GM19025 (cell line): ENCODE data around the gene CDH11.

Experiments used
- ATAC-seq: cut with Tn5 transposase; IDR thresholded peaks from one replicate; pipeline ENCODE4 v1.9.1; 2021; ENCODE audit warnings: mild to moderate bottlenecking, low read depth, moderate library complexity; ENCODE audit not compliant: unreplicated experiment

Gene CDH11

DNA sequence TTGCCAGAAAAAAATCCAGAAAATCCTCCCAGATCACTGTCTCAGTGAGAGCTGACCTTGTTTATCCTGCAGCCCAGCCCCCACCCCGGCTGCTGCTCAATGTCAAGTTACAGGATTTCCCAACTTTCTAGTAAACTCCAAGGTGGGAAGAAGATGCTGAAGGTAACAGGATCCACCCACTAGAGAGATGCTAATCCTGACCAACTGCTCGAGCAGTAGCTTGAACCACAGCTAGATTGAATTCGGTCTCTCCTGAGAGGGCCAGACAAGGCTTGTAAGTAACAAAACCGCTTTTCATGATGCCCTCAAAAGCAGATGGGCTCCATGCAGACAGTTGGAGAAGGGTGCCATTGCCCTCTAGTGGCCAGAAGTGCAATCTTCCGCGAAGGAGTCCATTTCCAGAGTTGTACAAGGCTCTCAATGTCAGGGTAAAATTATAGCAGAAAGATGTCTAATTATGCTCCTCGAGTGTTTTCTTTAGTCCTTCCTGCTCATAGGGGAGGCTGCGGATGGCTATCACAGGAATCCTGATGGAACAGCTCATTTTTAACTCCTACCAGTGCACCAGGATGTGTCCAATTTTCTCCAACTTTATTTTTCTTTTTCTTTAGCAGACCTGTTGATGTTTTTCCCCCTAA lies 3.9 kb downstream of the CDH11 start:
- ATAC-seq = no peak

DNA sequence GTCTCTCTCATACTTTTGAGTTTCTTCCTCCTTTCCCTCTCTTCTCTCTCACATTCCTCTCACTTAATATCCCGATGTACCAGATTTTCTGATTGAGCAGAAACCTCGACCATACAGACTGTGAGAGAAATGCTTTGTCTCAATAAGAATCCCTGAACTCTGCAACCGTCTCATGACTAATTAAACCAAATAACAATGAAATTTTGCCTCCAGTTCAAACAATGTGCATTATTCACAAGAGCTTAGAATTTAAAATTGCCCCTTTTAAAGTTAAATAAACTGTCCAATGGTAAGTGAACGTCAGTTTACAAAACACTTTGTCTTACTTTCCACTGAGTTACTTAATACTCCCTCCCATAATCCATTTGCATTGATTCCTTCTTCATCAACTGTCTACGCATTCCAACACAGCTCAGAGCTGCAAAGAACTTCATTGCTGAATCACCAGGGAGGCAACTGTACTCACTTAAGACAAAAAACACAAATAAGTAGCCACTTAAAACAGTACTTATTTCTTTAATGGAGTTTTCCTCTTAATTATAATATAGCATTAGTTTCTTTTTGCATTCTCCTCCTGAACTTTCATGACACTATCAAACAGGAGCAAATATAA lies 4.9 kb downstream of the CDH11 start:
- no peak for ATAC-seq

DNA sequence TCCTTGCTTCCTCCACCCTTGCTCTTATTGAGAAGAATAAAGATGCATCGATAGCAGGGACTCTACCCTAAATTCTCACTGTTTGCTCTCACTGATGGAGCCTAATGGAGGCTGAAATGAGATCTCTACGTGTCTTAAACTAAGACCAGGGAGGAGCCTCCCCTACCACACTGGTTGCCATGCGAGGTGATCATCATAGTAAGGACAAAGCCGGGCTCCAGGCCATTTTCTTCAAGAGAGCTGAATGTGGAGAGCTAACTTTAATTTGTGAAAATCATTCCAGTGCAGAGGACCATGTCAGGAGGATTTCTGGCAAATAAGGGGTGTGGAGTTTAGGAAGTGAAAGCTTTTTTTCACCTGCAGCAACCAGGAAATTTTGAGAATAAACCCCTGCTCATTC lies 5.6 kb downstream of the CDH11 start:
- ATAC-seq = no peak

DNA sequence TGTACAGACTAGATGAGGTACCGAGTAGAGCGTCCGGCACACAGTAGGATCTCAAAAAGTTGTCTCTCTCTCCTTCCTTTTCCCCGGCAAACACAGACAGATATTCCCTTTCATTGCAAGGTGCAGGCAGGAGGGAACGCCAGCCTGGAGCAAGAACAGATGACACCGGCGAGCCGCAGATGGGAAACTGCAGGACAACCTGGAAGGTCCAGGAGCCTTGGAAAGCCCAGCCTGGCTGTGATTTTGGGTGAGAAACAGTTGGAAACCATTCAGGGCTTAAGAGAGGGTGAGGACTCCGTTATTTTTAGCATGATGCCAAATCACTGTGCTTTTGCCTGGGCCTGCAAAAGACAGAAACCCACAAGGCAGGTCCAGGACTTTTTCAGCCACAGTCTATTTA lies 7.3 kb downstream of the CDH11 start:
- ATAC-seq = no peak

DNA sequence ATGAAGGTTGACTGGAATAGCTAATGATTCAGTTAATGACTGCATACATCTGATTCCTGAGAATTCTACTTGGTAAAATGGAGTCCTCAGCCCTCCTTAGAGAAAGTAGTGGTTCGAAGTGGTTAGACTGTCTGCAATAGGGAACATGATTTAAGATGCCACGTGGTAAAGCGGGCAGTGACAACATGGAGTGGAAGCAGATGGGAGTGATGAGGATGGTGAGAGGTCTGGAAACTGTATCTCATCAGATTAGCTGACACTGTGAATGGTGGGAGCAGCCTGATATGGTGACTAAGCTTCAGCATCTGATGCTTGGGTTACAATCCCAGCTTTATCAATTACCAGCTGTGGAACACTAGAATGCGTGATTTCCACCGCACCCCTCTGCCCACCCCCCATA lies 8.4 kb downstream of the CDH11 start:
- ATAC-seq = no peak

DNA sequence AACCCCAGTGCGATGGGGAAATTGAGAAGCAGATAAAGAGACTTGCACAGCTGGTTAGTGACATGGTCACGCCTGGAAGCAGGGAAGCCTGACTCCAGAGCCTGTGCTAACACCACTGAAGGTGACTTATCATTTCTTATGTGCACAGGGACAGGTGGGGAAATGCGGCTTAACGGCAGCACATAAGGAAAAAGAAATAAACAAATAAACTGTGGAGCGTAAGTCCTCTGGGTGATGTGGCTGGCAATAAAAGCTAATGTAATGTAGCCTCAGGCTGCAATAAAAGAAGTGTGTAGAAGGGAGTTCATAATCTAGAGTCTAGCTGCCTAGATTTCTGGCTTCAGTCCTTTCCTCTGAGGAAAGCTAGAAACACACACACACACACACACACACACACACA lies 10.6 kb downstream of the CDH11 start:
- no peak for ATAC-seq

DNA sequence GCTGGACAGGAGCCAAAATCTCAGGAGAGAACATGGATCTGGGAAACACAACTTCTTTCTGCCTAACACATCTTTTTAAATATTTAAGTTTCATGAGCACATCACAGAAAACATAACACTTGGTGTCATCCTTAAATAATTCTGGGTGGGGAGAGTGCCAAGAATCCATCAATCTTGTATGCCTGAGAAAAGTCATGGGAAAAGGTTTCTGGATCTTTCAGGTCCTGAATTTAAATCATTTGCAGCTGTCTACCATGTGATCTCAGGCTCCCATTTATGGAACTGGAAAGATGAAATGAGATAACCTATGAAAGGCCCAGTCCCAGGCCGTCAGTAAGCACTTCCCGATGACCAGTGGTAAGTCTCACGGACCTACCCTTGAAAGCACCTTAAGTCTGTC lies 15.1 kb downstream of the CDH11 start:
- ATAC-seq = no peak

DNA sequence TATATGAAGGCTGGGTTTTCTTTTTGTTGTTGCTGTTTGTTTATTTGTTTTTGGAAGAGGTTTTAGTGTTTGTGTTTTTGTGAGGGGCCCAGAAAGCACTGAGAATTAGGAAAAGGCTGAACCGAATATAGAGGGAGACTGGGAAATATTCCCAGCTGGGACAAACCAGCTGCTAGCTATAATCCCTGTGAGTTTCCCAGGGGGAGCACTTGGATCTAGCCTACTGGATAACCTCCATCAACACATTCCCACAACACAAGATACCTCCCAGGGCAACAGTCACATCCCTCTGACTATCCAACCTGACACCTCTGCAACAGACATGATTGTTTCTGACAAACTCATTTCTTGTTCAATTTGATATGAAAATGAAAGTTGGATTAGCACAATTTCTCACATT lies 16.7 kb downstream of the CDH11 start:
- ATAC-seq = no peak

DNA sequence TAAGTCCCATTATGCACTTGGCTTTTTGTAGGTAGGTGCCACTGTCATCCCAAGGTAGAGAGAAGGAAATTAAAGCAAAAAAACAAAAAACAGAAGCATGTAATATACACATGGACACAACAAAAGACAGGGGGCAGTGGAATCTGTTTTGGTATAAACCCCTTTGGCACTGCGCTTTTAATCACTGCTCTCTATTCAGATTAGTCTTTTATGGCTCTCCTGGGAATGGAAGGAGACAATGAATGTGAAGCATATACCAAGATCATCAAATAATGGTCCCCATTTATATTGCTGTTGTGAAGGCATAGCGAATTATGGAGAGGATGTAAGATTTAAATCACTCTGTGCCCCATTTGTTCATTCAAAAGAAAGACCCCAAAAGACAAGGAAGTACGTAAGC lies 17.4 kb downstream of the CDH11 start:
- ATAC-seq = no peak

DNA sequence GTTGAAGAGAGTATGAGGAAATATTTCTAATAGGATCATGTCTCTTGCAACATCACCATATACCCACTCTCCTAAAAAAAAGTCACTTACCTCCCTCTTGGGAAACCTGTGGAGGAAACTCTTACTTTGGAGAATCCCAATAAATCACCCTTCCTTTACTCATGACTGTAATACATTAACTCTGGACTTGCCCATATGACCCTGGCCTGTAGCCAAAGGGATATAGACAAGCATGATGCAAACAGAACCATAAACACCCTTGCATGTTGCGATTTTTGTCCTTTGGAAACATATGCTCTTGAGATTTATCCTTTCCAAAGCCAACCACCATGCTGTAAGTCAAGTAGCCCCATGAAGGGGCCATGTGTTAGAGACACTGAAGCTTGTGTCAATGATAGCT lies 19.5 kb downstream of the CDH11 start:
- ATAC-seq = no peak

DNA sequence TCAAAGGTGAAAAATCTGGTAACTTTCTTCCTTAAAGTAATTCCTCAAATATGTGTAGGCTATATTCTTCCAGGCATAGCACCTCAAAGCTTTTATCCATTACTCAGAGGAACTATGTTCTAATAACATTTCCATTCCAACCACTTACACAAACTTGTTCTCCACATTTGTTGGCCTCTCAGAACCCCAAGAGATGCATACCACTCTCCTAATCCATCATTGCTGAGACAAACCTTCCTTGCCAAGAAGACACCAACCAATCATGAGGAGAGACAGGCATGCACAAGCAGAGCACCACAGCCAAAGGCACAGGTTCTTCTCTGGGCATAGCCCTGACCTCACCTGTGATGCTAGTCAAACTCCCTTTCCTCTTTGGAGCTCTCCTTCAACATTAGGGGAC lies 20.9 kb downstream of the CDH11 start:
- no peak for ATAC-seq

DNA sequence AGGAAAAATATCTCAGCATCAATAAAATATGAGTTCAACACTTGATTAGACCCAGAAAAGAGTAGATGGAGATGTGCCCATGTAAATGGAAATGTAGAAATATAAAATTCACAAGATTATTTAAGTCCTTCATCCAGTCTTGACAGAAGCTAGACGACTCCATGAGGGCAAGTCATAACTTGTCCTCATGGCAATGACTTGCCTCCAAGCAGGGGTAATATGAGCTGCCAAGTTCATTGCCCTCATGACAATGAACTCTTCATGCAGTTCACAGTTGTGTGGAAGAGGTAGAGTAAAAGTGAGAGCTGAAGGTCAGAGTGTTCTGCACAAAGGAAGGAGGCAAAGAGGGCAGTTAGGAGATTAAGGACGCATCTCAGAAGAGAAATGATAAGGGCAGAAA lies 22.3 kb downstream of the CDH11 start:
- ATAC-seq = no peak

DNA sequence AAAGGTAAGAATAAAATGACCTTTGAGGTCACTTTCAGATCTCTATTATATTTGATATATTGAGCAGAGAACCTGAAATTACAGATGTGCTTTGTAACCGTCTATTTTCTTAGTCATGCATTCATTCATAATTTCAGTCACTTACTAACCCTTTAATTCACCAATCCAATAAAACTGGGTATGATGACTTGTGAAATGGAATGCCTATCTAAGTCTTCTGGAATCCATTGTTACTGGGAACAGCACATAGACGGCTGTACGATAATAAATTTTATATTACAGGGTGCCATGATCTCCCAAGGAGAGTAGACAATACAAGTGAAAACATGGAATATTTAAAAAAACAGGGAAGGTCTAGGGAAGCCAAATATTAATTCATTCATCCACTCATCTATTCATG lies 22.9 kb downstream of the CDH11 start:
- no peak for ATAC-seq

DNA sequence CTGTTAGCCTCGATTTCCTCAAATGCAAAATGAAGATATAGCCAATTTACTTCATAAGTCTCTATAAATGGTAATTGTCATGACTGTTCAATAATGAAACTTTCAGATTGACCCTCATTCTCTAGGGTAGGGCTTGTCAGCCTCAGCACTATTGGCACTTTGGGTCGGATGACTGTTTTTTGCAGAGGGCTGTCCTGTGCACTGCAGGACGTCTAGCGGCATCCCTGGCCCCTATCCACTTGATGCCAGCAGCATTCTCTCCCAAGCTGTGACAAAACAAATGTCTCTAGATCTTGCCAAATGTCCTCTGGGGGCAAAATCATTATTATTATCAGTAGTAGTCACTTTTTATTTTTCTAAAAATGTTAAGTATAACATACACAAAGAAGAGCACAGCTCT lies 24.6 kb downstream of the CDH11 start:
- no peak for ATAC-seq

DNA sequence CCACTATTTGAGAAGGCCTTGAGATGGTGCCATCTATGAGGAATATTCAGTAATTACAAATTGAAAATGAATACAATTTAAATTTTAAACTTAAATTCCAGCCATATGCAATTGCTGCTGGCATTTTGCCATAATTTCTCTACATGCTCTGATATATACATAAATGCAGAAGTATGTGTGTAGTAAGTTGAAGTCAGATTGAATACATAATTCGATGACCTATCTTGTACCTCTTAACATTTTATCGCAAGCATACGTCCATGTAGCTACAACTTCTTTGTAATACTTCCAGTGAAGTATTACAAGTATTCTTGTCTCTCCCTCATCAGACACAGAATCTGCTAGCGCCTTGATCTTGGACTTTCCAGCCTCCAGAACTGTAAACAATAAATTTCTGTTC lies 26.0 kb downstream of the CDH11 start:
- ATAC-seq = no peak

DNA sequence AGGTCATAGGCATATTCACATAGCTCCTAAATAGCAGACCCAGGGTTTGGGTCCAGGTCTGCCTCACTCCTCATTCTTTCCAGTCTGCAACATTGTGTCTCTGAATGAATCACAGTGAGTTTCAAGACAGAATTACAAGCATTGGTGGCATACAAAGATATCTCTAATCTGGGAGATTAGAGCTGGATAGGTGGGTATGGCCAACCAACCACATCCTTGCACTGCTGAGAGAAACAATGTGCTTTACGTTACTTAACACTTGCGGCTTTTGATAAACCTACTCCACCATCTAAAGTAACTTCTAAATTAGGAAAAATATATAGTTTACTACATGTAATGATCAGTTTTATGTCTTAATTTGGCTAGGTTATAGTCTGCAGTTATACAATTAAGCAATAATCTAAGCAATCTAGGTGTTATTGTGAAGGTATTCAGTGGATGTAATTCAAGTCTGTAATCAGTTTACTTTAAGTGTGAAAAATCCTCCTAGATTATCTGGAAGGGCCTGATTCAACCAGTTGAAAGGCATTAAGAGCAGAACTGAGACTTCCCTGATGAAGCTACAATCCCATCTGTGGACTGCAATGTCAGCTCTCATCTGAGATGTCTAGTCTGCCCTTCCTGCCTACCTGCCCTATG lies 26.7 kb downstream of the CDH11 start:
- no peak for ATAC-seq

DNA sequence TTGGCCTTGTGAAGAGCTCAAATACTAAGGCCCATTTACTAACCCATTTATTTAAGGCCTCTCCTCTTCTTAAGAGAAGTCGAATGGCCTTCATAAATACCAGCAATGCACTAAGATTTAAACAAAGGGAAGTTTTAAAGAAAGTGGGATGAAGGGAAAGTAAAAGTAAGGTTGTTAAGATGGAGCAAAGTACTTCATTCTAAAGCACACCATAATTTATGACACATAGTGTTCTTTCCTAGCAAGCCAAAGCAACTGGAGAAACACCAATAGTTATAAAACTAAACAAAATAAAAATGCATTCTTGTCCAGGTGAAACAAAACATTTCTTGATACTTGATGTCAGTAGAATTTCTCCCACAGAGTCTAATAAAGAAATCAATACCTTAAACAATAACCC lies 27.9 kb downstream of the CDH11 start:
- ATAC-seq = no peak

DNA sequence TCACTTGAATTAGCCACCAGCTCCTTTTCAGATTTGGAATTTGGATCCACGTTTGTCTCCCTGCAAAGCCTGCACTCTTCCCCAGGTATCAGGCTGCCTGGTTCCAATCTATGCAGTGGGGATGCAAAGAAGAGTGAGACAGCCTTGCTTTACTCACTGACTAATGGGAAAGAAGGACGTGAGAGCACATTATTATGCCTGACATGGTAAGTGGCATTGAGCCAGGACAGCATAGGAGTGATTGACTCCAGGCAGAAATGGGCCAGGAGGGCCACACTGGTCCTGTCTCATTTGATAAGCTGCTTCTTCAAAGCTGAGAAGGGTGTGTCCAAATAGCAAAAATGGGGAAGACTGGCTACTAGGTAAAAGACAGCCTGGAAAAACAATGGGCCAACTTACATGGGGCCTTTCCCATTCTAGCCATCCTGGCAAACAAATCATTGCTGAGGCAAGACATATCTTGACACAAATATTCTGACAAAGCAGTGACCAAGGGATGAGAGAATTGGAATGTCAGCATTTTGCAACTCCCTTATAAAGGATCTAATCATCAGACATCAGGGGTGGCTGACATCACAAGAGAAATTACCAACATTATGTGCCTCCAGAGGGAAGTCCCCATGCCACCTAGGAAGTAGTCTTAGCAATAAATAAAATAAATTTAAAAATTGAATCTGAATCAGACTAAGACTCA lies 38.6 kb downstream of the CDH11 start:
- ATAC-seq = no peak

DNA sequence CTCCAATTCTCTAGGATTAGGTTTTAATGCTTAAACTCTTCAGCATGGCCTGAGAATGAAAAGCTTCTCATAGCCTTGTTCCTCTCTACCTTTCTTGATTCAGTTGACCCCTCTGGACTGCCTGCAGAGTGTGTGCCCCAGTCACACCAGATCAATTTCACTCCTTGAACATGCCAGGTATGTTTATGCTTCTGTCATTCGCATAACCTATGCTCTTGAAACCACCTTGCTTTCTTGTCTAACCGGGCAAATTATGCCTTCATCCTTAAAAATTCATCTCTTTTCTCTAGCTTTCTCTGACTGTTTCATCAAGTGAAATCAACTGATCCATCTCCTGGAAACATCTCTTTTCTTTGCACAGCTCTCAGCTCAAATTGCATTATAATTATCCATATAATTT lies 42.3 kb downstream of the CDH11 start:
- ATAC-seq = no peak

DNA sequence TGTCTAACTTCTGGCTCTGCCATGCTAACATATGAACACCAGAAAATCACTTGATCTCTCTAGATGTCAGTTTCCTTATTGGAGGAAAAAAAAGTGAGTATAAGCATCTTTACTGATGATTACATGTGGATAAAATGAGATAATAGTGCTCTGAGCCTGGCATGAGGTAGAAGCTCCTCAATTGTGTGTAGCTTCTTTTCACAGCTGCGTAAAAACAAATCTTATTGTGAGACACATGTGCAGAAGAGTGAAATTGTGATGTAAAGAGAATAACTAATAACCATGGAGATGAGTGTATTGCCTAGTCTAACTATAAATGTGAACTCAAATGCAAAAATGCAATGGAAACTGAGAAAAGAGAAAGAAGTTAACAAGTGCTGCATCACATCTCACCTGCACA lies 44.7 kb downstream of the CDH11 start:
- no peak for ATAC-seq

DNA sequence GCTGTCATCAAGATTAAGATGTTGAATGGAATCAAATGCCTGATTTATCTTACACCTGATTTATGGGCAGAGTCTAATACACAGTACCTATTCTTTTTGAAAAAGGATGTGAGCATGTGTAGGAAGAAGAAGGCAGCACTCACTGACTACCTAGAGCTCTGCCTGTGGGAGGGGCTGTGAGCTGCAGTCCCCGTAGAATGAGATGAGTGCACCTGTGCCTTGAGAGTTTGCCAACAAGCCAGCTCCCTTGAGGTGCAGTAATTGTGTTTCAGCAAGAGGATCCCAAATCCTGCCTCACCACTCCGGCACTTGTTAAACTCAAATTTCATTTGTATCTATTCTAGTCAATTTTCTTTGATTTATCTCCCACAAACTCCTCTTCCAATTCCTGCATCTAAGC lies 46.0 kb downstream of the CDH11 start:
- ATAC-seq = no peak
